Myocyte (in vitro differentiated cells): Measurements from ENCODE around the gene SYNE2. TPM values are rescaled to one million over a fixed set of nuclear protein-coding genes. Genes with fewer than 3 reads are reported as not detected.
"Not testable (repeated sequence)": the region's sequence is repeated elsewhere in the genome, so short reads cannot be mapped to it uniquely, and the experiment has no call there.

Experiments used
- DNase-seq: peaks from one replicate; pipeline ENCODE4 v3.0.0-alpha.2; 2012; ENCODE audit warnings: low read depth
- total RNA-seq: library from RNA; depleted of rRNA; stranded (reverse); fragments of >200 nt; gene quantifications from 2 replicates; pipeline ENCODE4 v1.2.3, GENCODE V29; 2014

SYNE2 gene
- total RNA-seq, 1 donor from 2014 or later = 14.8 TPM

- DNase-seq = peak; percentile 20
Observed at GRCh38 chr14:64074961-64075612, 222.3 kb downstream of the SYNE2 start.

- no peak for DNase-seq
Observed at GRCh38 chr14:64075613-64076005, 222.8 kb downstream of the SYNE2 start.

GRCh38 chr14:64080452-64080851 is 227.6 kb downstream of the SYNE2 start:
- DNase-seq = no peak

- DNase-seq = no peak
Observed at GRCh38 chr14:64081174-64081746, 228.5 kb downstream of the SYNE2 start.

- peak; percentile 25 for DNase-seq
Observed at GRCh38 chr14:64082837-64083236, 230.0 kb downstream of the SYNE2 start.

- DNase-seq = no peak
Observed at GRCh38 chr14:64088647-64088964, 235.8 kb downstream of the SYNE2 start.

- DNase-seq = no peak
Observed at GRCh38 chr14:64089920-64090319, 237.1 kb downstream of the SYNE2 start.

GRCh38 chr14:64091217-64091616 is 238.4 kb downstream of the SYNE2 start:
- DNase-seq = no peak

- no peak for DNase-seq
Observed at GRCh38 chr14:64092338-64092737, 239.5 kb downstream of the SYNE2 start.

- no peak for DNase-seq
Observed at GRCh38 chr14:64092940-64093339, 240.1 kb downstream of the SYNE2 start.

GRCh38 chr14:64095620-64096019 is 242.8 kb downstream of the SYNE2 start:
- DNase-seq = peak; percentile 43

GRCh38 chr14:64098120-64098519 is 245.3 kb downstream of the SYNE2 start:
- DNase-seq = no peak

GRCh38 chr14:64107438-64107837 is 254.6 kb downstream of the SYNE2 start:
- DNase-seq = no peak

- DNase-seq = no peak
Observed at GRCh38 chr14:64109819-64110554, 257.2 kb downstream of the SYNE2 start.

- DNase-seq = no peak
Observed at GRCh38 chr14:64110802-64111201, 258.0 kb downstream of the SYNE2 start.

GRCh38 chr14:64112867-64113678 is 260.3 kb downstream of the SYNE2 start:
- DNase-seq = peak; percentile 83

- DNase-seq = peak; percentile 38
Observed at GRCh38 chr14:64114166-64114565, 261.4 kb downstream of the SYNE2 start.

- no peak for DNase-seq
Observed at GRCh38 chr14:64114796-64115195, 262.0 kb downstream of the SYNE2 start.

GRCh38 chr14:64115401-64115800 is 262.6 kb downstream of the SYNE2 start:
- DNase-seq = no peak

GRCh38 chr14:64117671-64118402 is 265.0 kb downstream of the SYNE2 start:
- peak; percentile 95 for DNase-seq

GRCh38 chr14:64118403-64118742 is 265.6 kb downstream of the SYNE2 start:
- DNase-seq = not testable (repeated sequence)
